Hematopoietic multipotent progenitor cell treated with erythropoietin and hydrocortisone succinate and interleukin-3 and kit ligand, for 17 days (in vitro differentiated cells): ENCODE data around the gene FTSJ1.
"Not testable (repeated sequence)": the region's sequence is repeated elsewhere in the genome, so short reads cannot be mapped to it uniquely, and the experiment has no call there.

Experiments
- DNase-seq: peaks from one replicate; pipeline ENCODE4 v3.0.0-alpha.2; 2015; ENCODE audit warnings: low spot score

The FTSJ1 gene

GRCh38 chrX:48525853-48526252 is 49.9 kb downstream of the FTSJ1 start:
- DNase-seq = not testable (repeated sequence)

GRCh38 chrX:48530736-48531135 is 54.7 kb downstream of the FTSJ1 start:
- no peak for DNase-seq

- peak; percentile 16 for DNase-seq
Observed at GRCh38 chrX:48531358-48531959, 55.5 kb downstream of the FTSJ1 start.

GRCh38 chrX:48532161-48532560 is 56.2 kb downstream of the FTSJ1 start:
- no peak for DNase-seq

- DNase-seq = peak; percentile 17
Observed at GRCh38 chrX:48533165-48533564, 57.2 kb downstream of the FTSJ1 start.
